Uterus (tissue), 2 donors: ENCODE results near the gene ADIPOR2.

Experiments
- CTCF ChIP-seq, 4 experiments: fragments of 200-600 bp in 2 of 4; fragments of 450-650 bp in 2 of 4; sonication (generic) in 2 of 4; IDR thresholded peaks; one replicate each; pipeline ENCODE4 v1.5.1; 2016 to 2019; ENCODE audit warnings: antibody characterized with exemption in 4 of 4, mild to moderate bottlenecking in 2 of 4, moderate library complexity in 1 of 4
- POLR2A ChIP-seq, 2 donors: fragments of 450-650 bp; IDR thresholded peaks; one replicate each; pipeline ENCODE4 v1.6.1; 2016; ENCODE audit warnings: antibody characterized with exemption in 2 of 2, mild to moderate bottlenecking in 1 of 2, moderate library complexity in 1 of 2

- TF ChIP-seq CTCF (IDR thresholded peaks at IDR 0.05) (peak in 2 of 4 experiments; percentile 29 to 47), POLR2A (IDR thresholded peaks at IDR 0.05) (no peak)
Observed at GRCh38 chr12:1800401-1801302, 109.8 kb downstream of the ADIPOR2 start.
